ENCODE measurements around the gene TTC1.

DNA sequence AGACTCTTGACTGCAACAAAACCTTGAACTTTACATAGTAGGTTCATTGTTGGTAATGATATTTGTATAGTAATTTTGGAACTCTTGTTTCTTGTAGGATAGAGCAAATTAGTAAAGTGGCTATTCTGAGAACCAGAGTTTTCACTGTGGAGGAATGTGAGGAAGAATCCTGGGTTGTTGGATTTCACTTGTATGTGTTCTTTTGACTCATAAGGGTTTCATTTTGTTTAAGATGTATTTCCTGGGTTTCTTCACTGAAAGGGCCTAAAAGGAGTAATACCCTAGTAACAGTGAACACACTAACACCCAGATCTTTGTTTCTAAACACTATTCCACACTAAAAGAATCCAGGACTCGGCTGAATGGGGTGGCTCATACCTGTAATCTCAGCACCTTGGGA lies 20.1 kb downstream of the TTC1 start:
- TF ChIP-seq, protein P1, sequence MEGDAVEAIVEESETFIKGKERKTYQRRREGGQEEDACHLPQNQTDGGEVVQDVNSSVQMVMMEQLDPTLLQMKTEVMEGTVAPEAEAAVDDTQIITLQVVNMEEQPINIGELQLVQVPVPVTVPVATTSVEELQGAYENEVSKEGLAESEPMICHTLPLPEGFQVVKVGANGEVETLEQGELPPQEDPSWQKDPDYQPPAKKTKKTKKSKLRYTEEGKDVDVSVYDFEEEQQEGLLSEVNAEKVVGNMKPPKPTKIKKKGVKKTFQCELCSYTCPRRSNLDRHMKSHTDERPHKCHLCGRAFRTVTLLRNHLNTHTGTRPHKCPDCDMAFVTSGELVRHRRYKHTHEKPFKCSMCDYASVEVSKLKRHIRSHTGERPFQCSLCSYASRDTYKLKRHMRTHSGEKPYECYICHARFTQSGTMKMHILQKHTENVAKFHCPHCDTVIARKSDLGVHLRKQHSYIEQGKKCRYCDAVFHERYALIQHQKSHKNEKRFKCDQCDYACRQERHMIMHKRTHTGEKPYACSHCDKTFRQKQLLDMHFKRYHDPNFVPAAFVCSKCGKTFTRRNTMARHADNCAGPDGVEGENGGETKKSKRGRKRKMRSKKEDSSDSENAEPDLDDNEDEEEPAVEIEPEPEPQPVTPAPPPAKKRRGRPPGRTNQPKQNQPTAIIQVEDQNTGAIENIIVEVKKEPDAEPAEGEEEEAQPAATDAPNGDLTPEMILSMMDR (IDR thresholded peaks at IDR 0.05; ENCODE audit: insufficient read depth, low read length, poor library complexity, severe bottlenecking): no peak
- no peak for TF ChIP-seq EZH2phosphoT487 (conservative IDR thresholded peaks at IDR 0.05; ENCODE audit: low read length)
